Lower leg skin (tissue), 3 donors: ENCODE data around the gene CIAPIN1.

Source experiments
- POLR2A ChIP-seq, 2 donors: fragments of 450-650 bp; IDR thresholded peaks; one replicate each; pipeline ENCODE4 v1.6.1; 2016 to 2017; ENCODE audit warnings: antibody characterized with exemption in 2 of 2, mild to moderate bottlenecking in 1 of 2, moderate library complexity in 1 of 2
- TF ChIP-seq, protein P1 (sequence below), 3 donors: fragments of 450-650 bp; IDR thresholded peaks; one replicate each; pipeline ENCODE4 v1.5.1; 2016; ENCODE audit warnings: antibody characterized with exemption in 3 of 3, mild to moderate bottlenecking in 3 of 3, moderate library complexity in 2 of 3

- TF ChIP-seq, protein P1, sequence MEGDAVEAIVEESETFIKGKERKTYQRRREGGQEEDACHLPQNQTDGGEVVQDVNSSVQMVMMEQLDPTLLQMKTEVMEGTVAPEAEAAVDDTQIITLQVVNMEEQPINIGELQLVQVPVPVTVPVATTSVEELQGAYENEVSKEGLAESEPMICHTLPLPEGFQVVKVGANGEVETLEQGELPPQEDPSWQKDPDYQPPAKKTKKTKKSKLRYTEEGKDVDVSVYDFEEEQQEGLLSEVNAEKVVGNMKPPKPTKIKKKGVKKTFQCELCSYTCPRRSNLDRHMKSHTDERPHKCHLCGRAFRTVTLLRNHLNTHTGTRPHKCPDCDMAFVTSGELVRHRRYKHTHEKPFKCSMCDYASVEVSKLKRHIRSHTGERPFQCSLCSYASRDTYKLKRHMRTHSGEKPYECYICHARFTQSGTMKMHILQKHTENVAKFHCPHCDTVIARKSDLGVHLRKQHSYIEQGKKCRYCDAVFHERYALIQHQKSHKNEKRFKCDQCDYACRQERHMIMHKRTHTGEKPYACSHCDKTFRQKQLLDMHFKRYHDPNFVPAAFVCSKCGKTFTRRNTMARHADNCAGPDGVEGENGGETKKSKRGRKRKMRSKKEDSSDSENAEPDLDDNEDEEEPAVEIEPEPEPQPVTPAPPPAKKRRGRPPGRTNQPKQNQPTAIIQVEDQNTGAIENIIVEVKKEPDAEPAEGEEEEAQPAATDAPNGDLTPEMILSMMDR (IDR thresholded peaks at IDR 0.05): no peak
- TF ChIP-seq POLR2A (IDR thresholded peaks at IDR 0.05): no peak
Observed at GRCh38 chr16:57478396-57479204, 31.4 kb upstream of the CIAPIN1 start.
